NB4 (cell line): ENCODE data around the gene ELL.

Source experiments
- DNase-seq: peaks from one replicate; pipeline ENCODE4 v3.0.0; 2010; ENCODE audit warnings: low read depth
- H3K4me3 ChIP-seq: one replicate; pipeline ENCODE4 v1.5.1; 2011; ENCODE audit warnings: mild to moderate bottlenecking, low read depth, low read length, moderate library complexity
- MYC ChIP-seq: IDR thresholded peaks from 2 replicates; pipeline ENCODE4 v1.6.1; 2011; ENCODE audit warnings: low read depth, low read length
- POLR2A ChIP-seq: IDR thresholded peaks from 2 replicates; pipeline ENCODE4 v1.6.1; 2011; ENCODE audit warnings: mild to moderate bottlenecking; ENCODE audit not compliant: insufficient read length; ENCODE audit errors: extremely low read depth
- TF ChIP-seq, protein P1 (sequence below): IDR thresholded peaks from one replicate; pipeline ENCODE4 v1.5.1; 2012; ENCODE audit warnings: low read depth, low read length
- TF ChIP-seq, protein P2 (sequence below): IDR thresholded peaks from 2 replicates; pipeline ENCODE4 v1.6.1; 2011; ENCODE audit warnings: low read depth, low read length

ELL gene

DNA sequence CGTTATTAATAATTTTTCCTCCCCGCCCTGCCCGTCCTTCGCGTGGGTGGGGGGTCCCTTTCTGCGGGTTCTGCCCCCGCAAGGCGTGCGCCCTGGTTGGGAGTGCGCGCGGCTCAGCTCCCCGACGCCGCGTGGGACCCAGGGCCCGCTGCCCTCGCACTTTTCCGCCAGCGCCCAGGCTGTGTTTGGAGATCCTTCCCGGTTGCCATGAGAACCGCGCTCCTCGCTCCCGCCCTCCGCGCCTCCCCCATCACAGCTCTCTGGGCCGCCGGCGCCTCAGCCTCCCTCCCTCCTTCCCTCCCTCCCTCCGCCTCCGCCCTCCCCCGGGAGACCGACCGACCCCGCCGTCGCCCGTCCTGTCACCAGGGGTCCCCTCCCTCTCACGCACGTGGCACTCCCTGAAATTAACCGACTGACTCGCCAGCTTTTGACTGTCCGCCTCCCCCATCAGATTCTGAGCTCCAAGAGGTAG, 105.1 kb downstream of the ELL start:
- peak; percentile 92 for DNase-seq

DNA sequence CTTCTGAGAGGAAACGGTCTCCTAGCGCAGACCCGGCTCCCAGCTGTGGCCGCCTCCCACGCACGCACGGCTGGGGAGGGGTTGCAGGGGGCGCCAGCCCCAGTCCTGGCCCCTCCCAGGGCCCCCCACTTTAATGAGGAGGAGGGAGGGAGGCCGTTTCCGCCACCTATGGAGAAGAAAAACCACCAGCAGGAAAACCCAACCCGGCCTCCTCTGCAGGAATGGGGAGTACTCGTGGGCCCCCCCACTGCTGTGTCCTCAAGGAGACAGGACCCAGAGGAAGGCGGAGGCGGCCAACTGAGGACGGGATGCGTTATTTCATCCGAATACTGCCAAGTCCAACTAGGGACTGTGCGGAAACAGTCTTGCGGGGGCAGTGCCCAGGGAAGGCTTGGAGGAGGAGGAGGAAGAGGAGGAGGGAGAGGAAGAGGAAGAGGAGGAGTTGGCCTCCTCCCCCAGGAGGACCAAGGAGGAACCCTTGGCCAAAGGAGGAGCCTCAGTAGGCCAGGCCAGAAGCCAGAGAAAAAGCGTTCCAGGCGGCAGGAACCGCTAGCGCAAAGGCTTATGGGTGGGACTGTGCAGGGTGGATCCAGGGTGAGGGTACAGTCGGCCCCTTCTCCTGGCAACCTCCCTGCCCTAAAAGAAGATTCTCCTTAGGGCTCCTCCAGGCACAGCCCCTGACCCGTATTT, 106.5 kb downstream of the ELL start:
- H3K4me3 ChIP-seq = peak overlapping the region; percentile 25
- TF ChIP-seq, protein P1, sequence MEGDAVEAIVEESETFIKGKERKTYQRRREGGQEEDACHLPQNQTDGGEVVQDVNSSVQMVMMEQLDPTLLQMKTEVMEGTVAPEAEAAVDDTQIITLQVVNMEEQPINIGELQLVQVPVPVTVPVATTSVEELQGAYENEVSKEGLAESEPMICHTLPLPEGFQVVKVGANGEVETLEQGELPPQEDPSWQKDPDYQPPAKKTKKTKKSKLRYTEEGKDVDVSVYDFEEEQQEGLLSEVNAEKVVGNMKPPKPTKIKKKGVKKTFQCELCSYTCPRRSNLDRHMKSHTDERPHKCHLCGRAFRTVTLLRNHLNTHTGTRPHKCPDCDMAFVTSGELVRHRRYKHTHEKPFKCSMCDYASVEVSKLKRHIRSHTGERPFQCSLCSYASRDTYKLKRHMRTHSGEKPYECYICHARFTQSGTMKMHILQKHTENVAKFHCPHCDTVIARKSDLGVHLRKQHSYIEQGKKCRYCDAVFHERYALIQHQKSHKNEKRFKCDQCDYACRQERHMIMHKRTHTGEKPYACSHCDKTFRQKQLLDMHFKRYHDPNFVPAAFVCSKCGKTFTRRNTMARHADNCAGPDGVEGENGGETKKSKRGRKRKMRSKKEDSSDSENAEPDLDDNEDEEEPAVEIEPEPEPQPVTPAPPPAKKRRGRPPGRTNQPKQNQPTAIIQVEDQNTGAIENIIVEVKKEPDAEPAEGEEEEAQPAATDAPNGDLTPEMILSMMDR = no peak
- TF ChIP-seq POLR2A (no peak), MYC (peak; percentile 2; the same call in 1 of the 2 replicates)
- TF ChIP-seq, protein P2, sequence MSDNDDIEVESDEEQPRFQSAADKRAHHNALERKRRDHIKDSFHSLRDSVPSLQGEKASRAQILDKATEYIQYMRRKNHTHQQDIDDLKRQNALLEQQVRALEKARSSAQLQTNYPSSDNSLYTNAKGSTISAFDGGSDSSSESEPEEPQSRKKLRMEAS = no peak
- DNase-seq = peak; percentile 94

More for the DNA sequence above, 105.1 kb downstream of the ELL start:
- H3K4me3 ChIP-seq = peak overlapping the region; percentile 21
- TF ChIP-seq, protein P1 = no peak
- TF ChIP-seq MYC = peak; percentile 88
- TF ChIP-seq POLR2A = no peak
- TF ChIP-seq, protein P2 = peak; percentile 95

DNA sequence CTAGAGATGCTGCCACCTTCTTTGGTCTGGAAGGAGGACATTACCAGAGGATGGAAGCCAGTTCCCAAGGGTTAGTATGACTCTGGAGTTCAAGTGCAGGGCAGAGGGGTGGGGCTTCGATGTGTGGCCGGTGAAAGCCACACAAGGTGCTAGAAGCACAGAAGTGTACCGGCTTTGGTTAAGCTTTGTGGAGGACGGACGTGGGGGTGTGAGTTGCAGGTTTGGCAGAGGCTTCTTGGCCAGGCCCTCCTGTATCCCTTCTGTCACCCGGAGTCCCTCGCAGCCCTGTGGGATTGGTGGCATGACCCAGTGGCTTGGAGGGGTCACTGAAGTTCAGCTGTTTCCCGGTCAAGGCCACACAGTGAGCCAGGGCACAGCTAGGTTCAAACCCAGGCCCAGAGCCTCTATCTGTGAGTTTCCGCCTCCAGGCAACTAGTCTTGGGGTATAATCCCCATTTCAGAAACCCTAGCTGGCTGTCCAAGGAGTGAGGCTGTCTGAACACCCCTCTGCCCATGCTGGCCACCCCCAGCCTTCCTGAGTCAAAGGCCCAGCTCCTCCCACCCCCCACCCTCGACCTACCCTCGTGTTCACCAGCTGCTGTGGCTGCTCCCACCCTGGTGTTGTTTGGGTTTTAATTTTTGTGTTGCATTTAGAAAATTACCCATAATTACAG, 107.2 kb downstream of the ELL start:
- no peak overlapping the region for H3K4me3 ChIP-seq
- DNase-seq = peak; percentile 68

DNA sequence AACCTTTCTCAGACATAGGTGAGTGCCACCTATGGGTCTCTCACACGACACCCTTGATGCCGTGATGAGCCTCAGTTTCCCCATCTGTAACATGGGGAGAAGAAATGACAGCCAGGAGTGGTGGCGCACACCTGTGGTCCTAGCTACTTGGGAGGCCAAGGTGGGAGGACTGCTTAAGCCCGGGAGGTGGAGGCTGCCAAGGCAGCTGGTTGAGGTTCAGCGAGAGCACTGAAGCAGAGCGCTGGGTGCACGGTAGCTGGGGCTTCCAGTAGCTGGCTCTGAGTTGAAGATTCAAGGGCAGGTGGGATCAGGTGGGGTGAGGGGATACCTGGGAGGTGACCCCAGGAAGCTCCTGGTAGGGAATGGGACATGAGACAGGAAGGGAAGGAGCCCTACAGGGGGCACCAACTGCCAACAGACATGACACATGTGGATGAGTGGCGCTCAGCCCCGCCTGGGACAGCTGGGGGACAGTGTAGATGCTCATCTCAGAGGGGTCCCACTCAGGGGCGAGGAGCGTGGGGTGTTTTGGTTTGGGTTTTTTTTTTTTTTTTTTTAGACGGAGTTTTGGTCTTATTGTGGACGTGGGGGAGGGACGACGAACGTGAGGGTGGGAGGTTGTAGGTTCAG, 109.1 kb downstream of the ELL start:
- H3K4me3 ChIP-seq = no peak overlapping the region
- peak; percentile 15 for DNase-seq
- TF ChIP-seq MYC (no peak), POLR2A (no peak)
- TF ChIP-seq, protein P1 = no peak
- TF ChIP-seq, protein P2 = no peak

More for the DNA sequence above, 107.2 kb downstream of the ELL start:
- TF ChIP-seq, protein P2 = peak; percentile 86
- peak; percentile 57; the same call in 1 of the 2 replicates for TF ChIP-seq MYC
- TF ChIP-seq, protein P1 = no peak
- TF ChIP-seq POLR2A = no peak

DNA sequence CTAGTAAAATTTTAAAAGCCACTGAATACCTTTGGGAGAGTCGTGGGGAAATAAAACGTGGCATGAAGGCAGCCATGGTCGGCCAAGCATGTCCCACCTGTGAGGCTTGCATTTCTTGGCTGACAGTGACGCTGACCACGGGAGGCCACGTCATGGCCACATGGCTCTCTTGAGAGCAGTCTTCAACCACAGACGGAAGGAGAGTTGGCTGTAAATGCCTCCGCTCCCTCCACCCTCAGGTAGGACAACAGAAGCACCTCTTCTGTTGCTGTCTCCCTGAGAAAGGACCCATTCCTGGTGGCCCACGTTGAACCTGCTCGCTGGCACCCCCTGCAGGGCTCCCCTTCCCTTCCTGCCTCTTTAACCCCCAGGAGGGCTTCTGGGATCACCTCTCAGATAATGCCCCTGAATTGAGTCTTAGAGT, 113.8 kb downstream of the ELL start:
- TF ChIP-seq, protein P1 = peak; percentile 70
- peak; percentile 79 for TF ChIP-seq MYC
- TF ChIP-seq POLR2A = no peak
- TF ChIP-seq, protein P2 = peak; percentile 87
- H3K4me3 ChIP-seq = no peak overlapping the region
- peak; percentile 71 for DNase-seq
